ENCODE results near the gene PDCD1.
"Not testable (repeated sequence)": the region's sequence is repeated elsewhere in the genome, so short reads cannot be mapped to it uniquely, and the experiment has no call there.

PDCD1 gene

DNA sequence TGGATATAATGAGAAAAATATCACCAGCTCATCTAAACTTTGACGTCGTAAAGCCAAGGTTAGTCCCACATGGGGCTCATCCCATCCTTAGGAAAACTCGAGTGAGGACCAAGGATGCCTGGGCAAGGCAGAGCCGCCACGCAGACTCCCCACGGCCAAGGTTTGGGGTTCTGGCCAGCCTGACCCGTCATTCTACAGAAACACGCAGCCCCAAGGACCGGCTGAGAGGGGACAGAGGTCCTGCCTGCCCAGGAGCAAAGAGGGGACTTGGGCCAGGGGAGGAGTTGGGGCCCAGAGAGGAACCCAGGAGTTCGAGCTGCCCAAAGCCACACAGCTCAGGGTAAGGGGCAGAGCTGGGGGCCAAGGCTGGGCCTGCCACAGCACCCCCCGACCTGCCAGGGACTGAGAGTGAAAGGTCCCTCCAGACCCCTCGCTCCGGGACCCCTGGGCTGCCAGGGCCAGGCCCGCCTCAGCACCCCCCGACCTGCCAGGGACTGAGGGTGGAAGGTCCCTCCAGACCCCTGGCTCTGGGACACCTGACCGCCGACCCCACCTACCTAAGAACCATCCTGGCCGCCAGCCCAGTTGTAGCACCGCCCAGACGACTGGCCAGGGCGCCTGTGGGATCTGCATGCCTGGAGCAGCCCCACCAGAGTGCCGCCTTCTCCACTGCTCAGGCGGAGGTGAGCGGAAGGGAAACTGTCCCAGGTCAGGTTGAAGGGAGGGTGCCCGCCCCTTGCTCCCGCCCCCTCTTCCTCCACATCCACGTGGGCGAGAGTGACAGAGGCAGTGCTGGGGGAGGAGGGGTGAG lies at the start of gene PDCD1:
TSS of gene PDCD1 (minus strand) at position 689 of the 811 bp plus-strand sequence. CDS start at position 633, 56 bp downstream.
- no peak for DNase-seq

DNA sequence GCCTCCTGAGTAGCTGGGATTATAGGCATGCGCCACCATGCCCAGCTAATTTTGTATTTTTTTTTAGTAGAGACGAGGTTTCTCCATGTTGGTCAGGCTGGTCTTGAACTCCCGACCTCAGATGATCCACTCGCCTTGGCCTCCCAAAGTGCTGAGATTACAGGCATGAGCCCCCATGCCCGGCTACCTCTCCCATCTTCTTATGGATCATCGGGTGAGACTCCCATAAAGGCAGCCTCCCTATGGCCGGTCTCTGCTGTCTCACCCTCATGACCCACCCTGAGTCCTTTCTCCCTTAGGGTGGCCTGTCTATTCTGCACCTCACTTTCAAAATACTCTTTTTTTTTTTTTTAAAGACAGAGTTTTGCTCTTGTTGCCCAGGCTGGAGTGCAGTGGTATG lies 49.1 kb upstream of the PDCD1 start:
- not testable (repeated sequence) for DNase-seq

DNA sequence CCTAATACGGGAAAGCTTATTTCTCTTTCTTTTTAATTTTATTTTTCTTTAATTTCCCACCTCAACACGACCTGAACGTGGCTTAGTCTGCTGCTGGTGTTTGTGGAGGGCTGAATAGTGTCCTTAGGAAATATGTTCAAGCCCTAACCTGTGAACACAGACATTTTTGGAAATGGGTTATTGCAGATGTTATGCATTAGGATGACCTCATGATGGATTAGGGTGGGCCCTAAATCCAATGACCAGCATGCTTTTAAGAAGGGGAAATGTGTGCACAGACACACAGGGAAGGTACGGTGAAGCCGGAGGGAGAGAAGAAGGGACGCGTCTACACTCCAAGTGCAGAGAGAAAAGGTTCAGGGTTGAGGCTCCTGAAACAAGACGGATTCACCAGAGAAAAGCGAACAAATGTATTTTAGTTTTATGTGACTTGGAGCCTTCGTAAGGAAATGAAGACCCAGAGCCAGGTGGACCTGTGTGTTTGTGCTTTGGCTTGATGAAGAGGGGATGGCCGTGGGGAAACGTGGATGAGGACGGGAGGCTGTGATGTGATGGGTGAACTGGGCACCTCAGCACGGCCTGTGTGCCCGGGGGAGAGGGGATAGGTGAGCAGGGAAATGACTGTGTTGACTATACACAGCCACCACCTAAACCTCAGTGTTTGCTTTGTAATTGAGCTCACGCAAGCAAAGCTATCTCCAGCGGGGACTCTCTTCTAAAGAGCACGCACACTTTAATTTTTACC lies 48.3 kb upstream of the PDCD1 start:
- no peak for DNase-seq

DNA sequence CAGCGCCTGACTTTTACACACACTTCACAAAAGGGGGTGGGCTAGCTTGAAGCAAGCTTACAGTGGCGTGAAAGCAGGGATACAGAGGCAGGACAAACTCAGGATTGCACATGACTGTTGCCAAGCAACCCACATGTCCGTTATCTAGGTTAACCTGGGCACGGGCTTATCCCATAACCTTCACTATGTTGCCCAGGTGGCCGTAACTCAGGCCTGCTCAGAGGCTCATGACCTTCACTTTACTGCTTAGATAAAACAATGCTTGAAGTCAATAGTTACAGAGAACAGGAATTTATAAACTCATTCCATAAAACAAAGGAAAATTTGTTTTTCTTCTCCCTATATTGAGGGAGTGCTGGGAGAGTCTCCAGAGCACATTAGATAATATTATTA lies 47.7 kb upstream of the PDCD1 start:
- not testable (repeated sequence) for DNase-seq

DNA sequence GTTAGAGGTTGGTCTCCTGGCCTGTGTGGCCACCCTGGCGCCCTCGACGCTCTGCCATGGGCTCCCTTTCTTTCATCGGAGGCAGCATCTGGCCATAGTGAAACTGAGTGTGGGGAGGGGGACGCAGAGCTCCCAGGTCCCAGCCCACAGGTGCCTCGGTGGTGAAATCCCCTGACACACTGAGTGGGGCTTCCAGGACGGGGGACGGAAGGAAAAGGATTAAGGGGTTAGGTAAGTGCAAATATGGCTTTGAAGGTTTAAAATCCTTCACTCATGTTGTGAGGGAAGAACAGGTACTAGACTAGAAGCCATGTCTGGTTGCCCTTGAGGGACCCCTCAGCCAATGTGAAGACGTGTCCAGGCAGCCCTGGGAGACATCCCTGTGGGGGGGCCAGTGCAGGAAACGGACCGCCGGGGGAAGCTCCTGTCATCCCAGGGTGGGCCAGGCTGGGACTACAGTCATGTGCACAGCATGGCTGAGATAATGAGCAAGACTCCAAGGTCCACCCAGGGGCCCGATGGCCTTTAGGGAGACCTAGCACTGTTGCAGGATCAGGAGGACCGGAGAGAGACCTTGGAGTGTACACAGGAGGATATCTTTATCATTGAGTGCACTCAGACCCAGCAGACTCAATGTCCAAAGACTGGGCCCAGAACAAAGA lies 47.2 kb upstream of the PDCD1 start:
- DNase-seq = no peak

DNA sequence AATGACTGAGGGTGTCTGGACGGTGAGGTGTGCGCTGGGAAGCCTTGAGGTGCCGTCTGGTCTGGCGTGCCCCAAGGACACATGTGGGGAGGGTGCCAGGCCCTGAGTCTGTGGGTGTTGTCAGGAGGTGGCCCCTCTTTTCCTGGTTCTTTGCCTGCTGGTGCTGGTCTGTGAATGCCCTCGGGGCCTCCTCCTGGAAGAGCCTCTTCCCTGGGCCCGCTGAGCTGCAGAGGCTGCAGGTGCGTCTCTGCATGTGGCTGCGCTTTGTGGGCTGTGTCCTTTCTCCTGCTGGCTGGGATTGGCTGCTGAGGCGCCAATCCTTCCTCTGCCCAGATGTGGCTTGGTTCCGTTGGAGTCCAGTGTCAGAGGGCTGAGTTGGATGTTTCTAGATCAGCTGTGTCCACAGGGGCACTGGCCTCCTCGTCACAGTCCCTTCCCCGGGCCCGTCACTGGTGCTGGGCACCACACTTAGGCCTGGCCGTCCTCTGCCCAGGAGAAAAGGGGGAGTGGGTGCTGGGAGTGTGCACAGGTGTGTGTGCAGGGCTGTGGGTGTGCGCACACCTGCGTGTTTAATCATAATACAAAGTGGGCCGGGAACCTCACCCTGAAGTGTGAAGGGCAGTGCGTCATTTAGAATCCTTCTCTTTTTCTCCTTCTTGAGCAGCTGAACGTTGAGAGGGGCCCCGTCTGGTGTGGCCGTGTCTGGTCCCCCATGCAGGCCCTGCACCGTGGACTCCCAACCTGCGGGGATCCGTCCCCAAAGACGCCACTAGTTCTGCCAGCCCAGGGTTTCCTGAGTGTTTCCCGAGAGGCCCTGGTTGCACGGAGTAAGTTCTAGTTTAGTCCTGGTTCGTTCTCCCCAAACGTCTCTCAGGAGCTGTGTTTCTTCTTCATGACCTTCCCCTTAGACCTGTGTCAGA lies 46.4 kb upstream of the PDCD1 start:
- DNase-seq = no peak

- no peak for DNase-seq
Measured at GRCh38 chr2:241904011-241904718, 45.5 kb upstream of the PDCD1 start.

DNA sequence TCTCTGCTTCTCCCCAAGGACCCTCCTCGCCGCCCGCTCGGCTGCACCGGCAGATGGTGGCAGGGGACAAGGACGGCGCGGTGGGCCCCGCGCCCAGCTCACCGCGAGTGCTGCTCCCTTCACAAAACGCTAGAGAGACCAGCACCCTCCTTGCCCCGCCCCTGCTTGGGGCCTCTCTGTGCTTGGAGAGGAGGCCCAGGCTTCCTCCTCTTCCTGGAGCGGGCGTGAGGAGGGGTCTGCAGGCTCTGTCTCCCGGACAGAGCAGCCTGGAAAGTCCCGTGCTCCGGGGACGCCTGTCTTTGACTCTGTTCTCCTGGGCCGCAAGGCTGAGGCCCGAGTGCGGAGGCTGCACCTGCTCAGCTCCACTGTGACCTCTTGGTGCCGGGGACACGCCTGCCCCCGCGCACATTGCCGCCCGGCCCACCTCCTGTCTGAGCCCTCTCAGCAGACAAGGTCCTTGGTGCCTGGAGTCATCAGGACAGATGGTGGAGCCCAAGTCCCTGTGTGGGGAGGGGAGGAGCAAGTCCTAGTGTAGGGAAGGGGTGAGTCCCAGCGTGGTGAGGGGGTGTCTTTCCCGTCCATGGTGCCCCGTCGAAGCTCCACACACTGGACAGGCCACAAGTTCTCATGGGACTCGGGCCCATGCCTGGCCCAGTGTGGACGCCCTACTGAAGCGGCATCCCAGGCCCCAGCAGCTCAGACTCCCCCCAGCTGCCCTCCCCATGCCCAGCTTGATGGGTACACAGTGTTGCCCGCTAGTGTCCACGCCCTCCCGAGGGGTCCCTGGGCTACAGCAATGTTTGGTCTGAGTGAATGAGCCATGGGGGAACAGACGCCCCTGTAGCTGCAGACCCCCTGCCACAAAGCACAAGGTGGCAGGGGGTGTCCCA lies 44.7 kb upstream of the PDCD1 start:
- DNase-seq = no peak

GRCh38 chr2:241902357-241902991 lies 43.8 kb upstream of the PDCD1 start:
- no peak for DNase-seq

- DNase-seq = no peak
Measured at GRCh38 chr2:241901500-241902351, 43.0 kb upstream of the PDCD1 start.

DNA sequence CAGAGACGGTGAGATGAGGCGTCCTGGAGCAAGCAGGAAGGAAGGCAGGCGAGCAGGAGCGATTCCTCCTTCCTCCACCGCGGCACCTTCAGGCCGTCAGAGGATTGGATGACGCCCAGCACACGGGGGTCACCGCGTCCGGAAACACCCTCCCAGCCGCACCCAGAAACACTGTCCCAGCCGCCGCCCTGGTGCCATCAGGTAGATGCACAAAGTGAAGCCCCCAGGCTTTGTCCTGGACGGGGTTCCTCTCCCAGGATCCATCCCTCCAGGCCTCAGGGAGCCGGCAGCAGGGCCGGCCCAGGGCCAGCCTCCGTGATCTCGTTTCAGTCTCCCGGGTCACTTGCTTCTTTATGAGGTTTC lies 42.3 kb upstream of the PDCD1 start:
- no peak for DNase-seq

- no peak for DNase-seq
Measured at GRCh38 chr2:241900251-241901017, 41.7 kb upstream of the PDCD1 start.

DNA sequence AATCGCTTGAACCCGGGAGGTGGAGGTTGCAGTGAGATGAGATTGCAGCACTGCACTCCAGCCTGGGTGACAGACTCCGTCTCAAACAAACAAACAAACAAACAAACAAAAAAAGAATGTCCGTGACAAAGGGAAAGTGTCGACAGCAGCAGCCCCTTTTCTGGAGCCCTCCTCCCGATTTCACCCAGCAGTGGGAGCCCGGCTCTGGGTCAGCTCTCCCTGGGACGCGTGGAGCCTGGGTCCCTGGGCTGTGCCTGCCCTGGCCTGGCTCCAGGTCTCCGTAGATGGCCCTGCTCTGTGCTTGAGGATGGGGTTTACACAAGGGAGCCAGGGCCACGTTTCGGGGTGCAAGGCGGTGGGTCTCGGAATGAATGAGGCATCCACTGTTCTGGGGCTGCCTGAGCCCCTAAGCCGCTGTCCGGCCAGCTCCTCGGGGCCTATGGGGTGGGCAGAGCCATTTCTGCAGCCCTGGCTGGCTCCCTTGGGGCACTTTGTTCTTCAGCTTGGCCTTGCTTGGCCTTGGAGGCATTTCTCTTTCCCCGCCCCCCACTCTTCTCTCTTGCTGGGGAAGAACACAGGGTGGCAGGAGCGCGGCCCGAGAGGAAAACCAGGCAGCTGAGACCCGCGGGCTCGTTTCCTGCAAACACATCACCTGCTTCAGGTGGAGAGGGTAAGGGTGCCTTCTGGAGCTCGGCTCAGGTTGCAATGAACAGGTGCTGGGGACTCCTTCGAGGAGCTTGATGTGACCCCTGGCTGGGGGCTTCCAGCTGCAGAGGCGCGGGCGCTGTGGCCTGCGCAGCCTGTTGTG lies 40.0 kb upstream of the PDCD1 start:
- no peak for DNase-seq

- no peak for DNase-seq
Measured at GRCh38 chr2:241897231-241897916, 38.7 kb upstream of the PDCD1 start.

DNA sequence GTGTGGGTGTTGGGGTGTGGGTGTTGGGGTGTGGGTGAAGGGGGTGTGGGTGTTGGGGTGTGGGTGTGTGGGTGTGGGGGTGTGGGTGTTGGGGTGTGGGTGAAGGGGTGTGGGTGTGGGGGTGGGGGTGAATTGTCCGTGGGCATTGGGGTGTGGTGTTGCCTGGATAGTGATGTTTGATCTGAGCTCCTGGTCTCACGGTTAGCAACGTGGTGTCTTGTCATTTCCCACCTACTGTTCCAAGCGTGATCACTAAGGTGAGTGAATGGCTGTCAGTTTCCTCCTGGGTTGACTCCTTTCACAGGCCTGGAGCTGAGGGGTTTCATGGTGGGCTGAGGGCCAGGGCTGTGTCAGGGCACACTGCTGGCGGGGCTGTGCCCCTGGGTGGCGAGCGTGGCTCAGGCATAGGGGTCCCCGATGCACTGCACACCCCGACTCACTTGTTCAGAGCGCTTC lies 38.1 kb upstream of the PDCD1 start:
- no peak for DNase-seq

GRCh38 chr2:241895712-241896641 lies 37.3 kb upstream of the PDCD1 start:
- DNase-seq = no peak

All from NCI-H1092 treated with DMSO at 0.1 percent for 48 hours (cell line).